CD4-positive, alpha-beta T cell treated with Interleukin-15 for 1 hour (primary cell): ENCODE results near the gene ARID5A.
"Not testable (repeated sequence)": the region's sequence is repeated elsewhere in the genome, so short reads cannot be mapped to it uniquely, and the experiment has no call there.

Source experiments
- DNase-seq: peaks from one replicate; pipeline ENCODE4 v3.0.0-alpha.2; 2020

The ARID5A gene

GRCh38 chr2:96541398-96542152 lies 5.0 kb downstream of the ARID5A start:
- no peak for DNase-seq

GRCh38 chr2:96542357-96542977 lies 5.9 kb downstream of the ARID5A start:
- DNase-seq, result no peak

- DNase-seq, result no peak
Measured at GRCh38 chr2:96546321-96546720, 9.8 kb downstream of the ARID5A start.

GRCh38 chr2:96546797-96547196 lies 10.2 kb downstream of the ARID5A start:
- DNase-seq, result no peak

GRCh38 chr2:96547203-96547641 lies 10.7 kb downstream of the ARID5A start:
- no peak for DNase-seq

GRCh38 chr2:96547731-96548171 lies 11.2 kb downstream of the ARID5A start:
- DNase-seq, result no peak

GRCh38 chr2:96548558-96549465 lies 12.3 kb downstream of the ARID5A start:
- DNase-seq, result peak; percentile 13

GRCh38 chr2:96549466-96549785 lies 12.9 kb downstream of the ARID5A start:
- no peak for DNase-seq

GRCh38 chr2:96549967-96550786 lies 13.6 kb downstream of the ARID5A start:
- DNase-seq, result peak; percentile 15

- peak; percentile 16 for DNase-seq
Measured at GRCh38 chr2:96550787-96551604, 14.4 kb downstream of the ARID5A start.

GRCh38 chr2:96551605-96552314 lies 15.2 kb downstream of the ARID5A start:
- peak; percentile 16 for DNase-seq

- DNase-seq, result peak; percentile 19
Measured at GRCh38 chr2:96552315-96553175, 16.0 kb downstream of the ARID5A start.

- DNase-seq, result no peak
Measured at GRCh38 chr2:96553176-96553956, 16.8 kb downstream of the ARID5A start.

- DNase-seq, result not testable (repeated sequence)
Measured at GRCh38 chr2:96553957-96554292, 17.4 kb downstream of the ARID5A start.

GRCh38 chr2:96554293-96555145 lies 18.0 kb downstream of the ARID5A start:
- DNase-seq, result peak; percentile 74

GRCh38 chr2:96555146-96555610 lies 18.6 kb downstream of the ARID5A start:
- DNase-seq, result no peak

GRCh38 chr2:96556441-96557330 lies 20.1 kb downstream of the ARID5A start:
- DNase-seq, result peak; percentile 62
